Keratinocyte (primary cell): ENCODE results near the gene ANKS1A. TPM values are rescaled to one million over a fixed set of nuclear protein-coding genes. Genes with fewer than 3 reads are reported as not detected.
"Not testable (repeated sequence)": the region's sequence is repeated elsewhere in the genome, so short reads cannot be mapped to it uniquely, and the experiment has no call there.

Source experiments
- DNase-seq: peaks from one replicate; pipeline ENCODE4 v3.0.0-alpha.2; 2011; ENCODE audit warnings: low read depth, missing footprints, low spot score
- FAIRE-seq: peaks from 2 replicates; lab custom pipeline; 2011; peaks lifted over from hg19 to GRCh38; lab: Jason Lieb, UNC
- H2AFZ ChIP-seq: 2 replicates; pipeline ENCODE4 v1.6.0; 2012; ENCODE audit warnings: low read length, control low read depth, inconsistent platforms; ENCODE audit not compliant: control insufficient read depth
- H3K27ac ChIP-seq: 2 replicates; pipeline ENCODE4 v1.5.1; 2011; ENCODE audit warnings: low read length; ENCODE audit not compliant: control insufficient read depth, insufficient read depth
- H3K27me3 ChIP-seq: 3 replicates; pipeline ENCODE4 v1.6.0; 2011; ENCODE audit warnings: low read length; ENCODE audit not compliant: control insufficient read depth, insufficient read depth; ENCODE audit errors: extremely low read depth
- H3K36me3 ChIP-seq, 2 experiments: 2 replicates in 1 of 2; 3 replicates in 1 of 2; pipeline ENCODE4 v1.5.1; 2011; ENCODE audit warnings: low read length in 2 of 2, mild to moderate bottlenecking in 1 of 2; ENCODE audit not compliant: control insufficient read depth in 2 of 2, insufficient read depth in 2 of 2; ENCODE audit errors: extremely low read depth in 1 of 2
- H3K4me1 ChIP-seq: 3 replicates; pipeline ENCODE4 v1.5.1; 2011; ENCODE audit warnings: low read length; ENCODE audit not compliant: control insufficient read depth, insufficient read depth; ENCODE audit errors: extremely low read depth
- H3K4me2 ChIP-seq: 3 replicates; pipeline ENCODE4 v1.6.0; 2011; ENCODE audit warnings: low read depth, low read length; ENCODE audit not compliant: control insufficient read depth, insufficient read depth; ENCODE audit errors: extremely low read depth
- H3K4me3 ChIP-seq, 3 experiments: fragments of 200-600 bp in 1 of 3; sonication (generic) in 1 of 3; 2 replicates in 2 of 3; 3 replicates in 1 of 3; pipeline ENCODE4 v1.5.1; 2011 to 2016; ENCODE audit warnings: low read length in 3 of 3, mild to moderate bottlenecking in 3 of 3, control low read depth in 2 of 3, inconsistent platforms in 1 of 3, low read depth in 1 of 3, mixed read lengths in 1 of 3, mixed run types in 1 of 3, moderate library complexity in 1 of 3; ENCODE audit not compliant: control insufficient read depth in 2 of 3, insufficient read depth in 2 of 3; ENCODE audit errors: extremely low read depth in 1 of 3
- H3K79me2 ChIP-seq: 2 replicates; pipeline ENCODE4 v1.6.0; 2012; ENCODE audit warnings: low read length; ENCODE audit not compliant: control insufficient read depth, insufficient read depth
- H3K9ac ChIP-seq: 3 replicates; pipeline ENCODE4 v1.6.0; 2011; ENCODE audit warnings: low read length; ENCODE audit not compliant: control insufficient read depth, insufficient read depth; ENCODE audit errors: extremely low read depth
- H3K9me1 ChIP-seq: 3 replicates; pipeline ENCODE4 v1.6.0; 2011; ENCODE audit warnings: low read length; ENCODE audit not compliant: control insufficient read depth, insufficient read depth; ENCODE audit errors: extremely low read depth
- H3K9me3 ChIP-seq: 2 replicates; pipeline ENCODE4 v1.5.1; 2012; ENCODE audit warnings: low read depth, low read length; ENCODE audit not compliant: control insufficient read depth
- H4K20me1 ChIP-seq: 3 replicates; pipeline ENCODE4 v1.6.0; 2011; ENCODE audit warnings: low read length; ENCODE audit not compliant: control insufficient read depth, insufficient read depth; ENCODE audit errors: extremely low read depth
- CTCF ChIP-seq, 3 experiments: IDR thresholded peaks in 1 of 3; conservative IDR thresholded peaks in 1 of 3; optimal IDR thresholded peaks in 1 of 3; 2 replicates in 2 of 3; 3 replicates in 1 of 3; pipeline versions ENCODE3 to v1.5.1; 2011; ENCODE audit warnings: low read length in 3 of 3, mild to moderate bottlenecking in 3 of 3, moderate library complexity in 2 of 3, control low read depth in 1 of 3, inconsistent platforms in 1 of 3; ENCODE audit not compliant: insufficient read depth in 2 of 3; ENCODE audit errors: extremely low read depth in 1 of 3
- EZH2 ChIP-seq: IDR thresholded peaks from one replicate; pipeline ENCODE4 v1.6.1; 2012; ENCODE audit warnings: inconsistent platforms, mild to moderate bottlenecking, low read length, moderate library complexity
- dilution Hi-C: fragments of 300-500 bp; cut with MboI; formaldehyde crosslinking; loops from one replicate; pipeline ENCODE4 v1.7.0; 2020; ENCODE audit warnings: low sequenced_read_pairs; ENCODE audit not compliant: extremely low pct_ligation_motif_present
- polyA plus RNA-seq, 5 experiments: library from polyadenylated mRNA; depleted of rRNA in 3 of 5; stranded (reverse) in 3 of 5; stranded (forward) in 1 of 5; unstranded in 1 of 5; fragments of >200 nt; gene quantifications; 1 replicate in 1 of 5; 2 replicates in 3 of 5; 3 replicates in 1 of 5; pipeline versions ENCODE4 v1.2.1 to v1.2.3, GENCODE V29; 2011 to 2012; ENCODE audit warnings: missing spikeins in 2 of 5, low read depth in 1 of 5, low replicate concordance in 1 of 5

The ANKS1A gene
- polyA plus RNA-seq, 1 donor (not counting 4 experiments of a cell fraction or from before 2014, with no cell fraction given), result 8.6 TPM

GRCh38 chr6:34930221-34930620, 41.2 kb downstream of the ANKS1A start:
- Histone ChIP-seq H3K9me3 (no peaks in the 10 kb centered on the region), H3K36me3 (no peaks in the 10 kb centered on the region), H3K4me2 (no peak overlapping the region), H3K4me1 (peaks cover 12% of the 10 kb centered on the region), H4K20me1 (peaks cover 4% of the 10 kb centered on the region), H3K9me1 (peaks cover 3% of the 10 kb centered on the region), H2AFZ (no peak overlapping the region), H3K4me3 (no peak overlapping the region), H3K27ac (no peak overlapping the region), H3K27me3 (no peaks in the 10 kb centered on the region), H3K79me2 (peaks cover 3% of the 10 kb centered on the region), H3K9ac (no peak overlapping the region)
- no peak for FAIRE-seq
- TF ChIP-seq EZH2 (no peak), CTCF (optimal IDR thresholded peaks at IDR 0.05 in 1 of 3, IDR thresholded peaks at IDR 0.05 in 1 of 3, conservative IDR thresholded peaks at IDR 0.05 in 1 of 3; ENCODE audit: extremely low read depth in 1 of 3, insufficient read depth in 2 of 3, low read length in 3 of 3) (no peak)
- dilution Hi-C loops, result no loop called here
- no peak for DNase-seq

- dilution Hi-C loops, H3K9me1 ChIP-seq, H3K9ac ChIP-seq, H3K36me3 ChIP-seq, H3K4me2 ChIP-seq, H3K27ac ChIP-seq, H3K4me1 ChIP-seq, DNase-seq, H2AFZ ChIP-seq, H3K27me3 ChIP-seq, H3K9me3 ChIP-seq, H3K79me2 ChIP-seq, FAIRE-seq, H3K4me3 ChIP-seq, H4K20me1 ChIP-seq: not testable (repeated sequence)
Observed at GRCh38 chr6:34932202-34932601, 43.1 kb downstream of the ANKS1A start.

GRCh38 chr6:34934516-34934915, 45.5 kb downstream of the ANKS1A start:
- dilution Hi-C loops, result no loop called here
- no peaks in the 10 kb centered on the region for H4K20me1 ChIP-seq
- no peaks in the 10 kb centered on the region for H3K36me3 ChIP-seq
- no peak overlapping the region for H3K4me2 ChIP-seq
- no peaks in the 10 kb centered on the region for H3K4me1 ChIP-seq
- no peak overlapping the region for H3K9ac ChIP-seq
- no peaks in the 10 kb centered on the region for H3K27me3 ChIP-seq
- no peak for FAIRE-seq
- H3K9me3 ChIP-seq, result no peaks in the 10 kb centered on the region
- no peak for TF ChIP-seq EZH2
- TF ChIP-seq CTCF (optimal IDR thresholded peaks at IDR 0.05 in 1 of 3, IDR thresholded peaks at IDR 0.05 in 1 of 3, conservative IDR thresholded peaks at IDR 0.05 in 1 of 3; ENCODE audit: extremely low read depth in 1 of 3, insufficient read depth in 2 of 3, low read length in 3 of 3), result no peak
- H3K4me3 ChIP-seq, result no peak overlapping the region
- H2AFZ ChIP-seq, result no peak overlapping the region
- no peak for DNase-seq
- no peaks in the 10 kb centered on the region for H3K9me1 ChIP-seq
- H3K79me2 ChIP-seq, result peaks cover 2% of the 10 kb centered on the region
- H3K27ac ChIP-seq, result no peak overlapping the region
